Neural crest cell (in vitro differentiated cells): ENCODE data around the gene FAM227B. TPM values are rescaled to one million over a fixed set of nuclear protein-coding genes. Genes with fewer than 3 reads are reported as not detected.

Experiments used
- DNase-seq: peaks from one replicate; pipeline ENCODE4 v3.0.0; 2021; ENCODE audit warnings: low read depth, mixed read lengths, low spot score
- H3K27ac Mint-ChIP-seq: one replicate; pipeline ENCODE4 v1.8.0; 2021; ENCODE audit warnings: mild to moderate bottlenecking, mixed read lengths; ENCODE audit not compliant: unreplicated experiment
- H3K27me3 Mint-ChIP-seq: 2 replicates; pipeline ENCODE4 v1.8.0; 2021; ENCODE audit warnings: low read depth, mild to moderate bottlenecking, mixed read lengths
- H3K36me3 Mint-ChIP-seq: 2 replicates; pipeline ENCODE4 v1.8.0; 2021; ENCODE audit warnings: low read depth, mild to moderate bottlenecking, mixed read lengths
- H3K4me1 Mint-ChIP-seq: 2 replicates; pipeline ENCODE4 v1.8.0; 2021; ENCODE audit warnings: mixed read lengths
- H3K4me3 Mint-ChIP-seq: one replicate; pipeline ENCODE4 v1.8.0; 2021; ENCODE audit warnings: mild to moderate bottlenecking, mixed read lengths
- H3K9me3 Mint-ChIP-seq: 2 replicates; pipeline ENCODE4 v1.8.0; 2021; ENCODE audit warnings: mixed read lengths
- total RNA-seq: library from RNA; stranded (reverse); gene quantifications from 2 replicates; pipeline ENCODE4 v1.2.1, GENCODE V29; 2021
- TF ChIP-seq, protein P1 (sequence below): fragments of 200-600 bp; sonication (generic); conservative IDR thresholded peaks from 2 replicates; pipeline ENCODE4 v1.5.0; 2021; ENCODE audit warnings: antibody characterized with exemption, mild to moderate bottlenecking

Gene FAM227B
- total RNA-seq, 1 donor from 2014 or later: 9.0 TPM

GRCh38 chr15:49328941-49329340 is 291.7 kb downstream of the FAM227B start:
- Mint-ChIP-seq H3K27ac (no peak overlapping the region), H3K27me3 (no peaks in the 10 kb centered on the region), H3K4me1 (no peaks in the 10 kb centered on the region), H3K36me3 (peaks cover 2% of the 10 kb centered on the region), H3K4me3 (no peak overlapping the region), H3K9me3 (no peaks in the 10 kb centered on the region)
- TF ChIP-seq, protein P1, sequence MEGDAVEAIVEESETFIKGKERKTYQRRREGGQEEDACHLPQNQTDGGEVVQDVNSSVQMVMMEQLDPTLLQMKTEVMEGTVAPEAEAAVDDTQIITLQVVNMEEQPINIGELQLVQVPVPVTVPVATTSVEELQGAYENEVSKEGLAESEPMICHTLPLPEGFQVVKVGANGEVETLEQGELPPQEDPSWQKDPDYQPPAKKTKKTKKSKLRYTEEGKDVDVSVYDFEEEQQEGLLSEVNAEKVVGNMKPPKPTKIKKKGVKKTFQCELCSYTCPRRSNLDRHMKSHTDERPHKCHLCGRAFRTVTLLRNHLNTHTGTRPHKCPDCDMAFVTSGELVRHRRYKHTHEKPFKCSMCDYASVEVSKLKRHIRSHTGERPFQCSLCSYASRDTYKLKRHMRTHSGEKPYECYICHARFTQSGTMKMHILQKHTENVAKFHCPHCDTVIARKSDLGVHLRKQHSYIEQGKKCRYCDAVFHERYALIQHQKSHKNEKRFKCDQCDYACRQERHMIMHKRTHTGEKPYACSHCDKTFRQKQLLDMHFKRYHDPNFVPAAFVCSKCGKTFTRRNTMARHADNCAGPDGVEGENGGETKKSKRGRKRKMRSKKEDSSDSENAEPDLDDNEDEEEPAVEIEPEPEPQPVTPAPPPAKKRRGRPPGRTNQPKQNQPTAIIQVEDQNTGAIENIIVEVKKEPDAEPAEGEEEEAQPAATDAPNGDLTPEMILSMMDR: no peak
- no peak for DNase-seq

GRCh38 chr15:49327927-49328326 is 292.7 kb downstream of the FAM227B start:
- TF ChIP-seq, protein P1: no peak
- no peaks in the 10 kb centered on the region for H3K9me3 Mint-ChIP-seq
- no peaks in the 10 kb centered on the region for H3K27me3 Mint-ChIP-seq
- peaks cover 5% of the 10 kb centered on the region for H3K36me3 Mint-ChIP-seq
- DNase-seq: no peak
- H3K4me1 Mint-ChIP-seq: peaks cover 5% of the 10 kb centered on the region
- no peak overlapping the region for H3K4me3 Mint-ChIP-seq
- H3K27ac Mint-ChIP-seq: no peak overlapping the region

DNA sequence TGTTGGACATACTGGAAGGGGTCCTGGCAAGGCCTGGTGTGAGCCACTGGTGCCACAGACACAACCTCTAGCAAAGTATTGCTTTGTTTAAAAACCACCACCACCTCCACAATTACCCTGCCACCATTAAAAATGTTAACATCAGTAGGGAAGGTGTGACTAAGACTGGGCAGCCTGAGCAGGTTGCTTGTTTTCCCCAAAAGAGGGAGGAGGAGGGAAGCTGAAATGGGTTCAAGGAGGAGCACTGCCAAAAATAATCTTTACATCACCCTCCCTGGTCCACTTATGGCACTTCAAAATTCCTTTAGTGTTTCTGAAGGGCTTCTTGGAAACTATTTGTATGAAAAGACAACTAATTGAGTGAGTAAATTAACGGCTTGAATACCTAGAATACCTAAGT is 297.4 kb downstream of the FAM227B start:
- H3K36me3 Mint-ChIP-seq: peaks cover 10% of the 10 kb centered on the region
- no peak overlapping the region for H3K27ac Mint-ChIP-seq
- H3K27me3 Mint-ChIP-seq: no peaks in the 10 kb centered on the region
- peaks cover 5% of the 10 kb centered on the region for H3K4me1 Mint-ChIP-seq
- no peaks in the 10 kb centered on the region for H3K9me3 Mint-ChIP-seq
- H3K4me3 Mint-ChIP-seq: no peak overlapping the region
- DNase-seq: no peak
- TF ChIP-seq, protein P1: no peak

DNA sequence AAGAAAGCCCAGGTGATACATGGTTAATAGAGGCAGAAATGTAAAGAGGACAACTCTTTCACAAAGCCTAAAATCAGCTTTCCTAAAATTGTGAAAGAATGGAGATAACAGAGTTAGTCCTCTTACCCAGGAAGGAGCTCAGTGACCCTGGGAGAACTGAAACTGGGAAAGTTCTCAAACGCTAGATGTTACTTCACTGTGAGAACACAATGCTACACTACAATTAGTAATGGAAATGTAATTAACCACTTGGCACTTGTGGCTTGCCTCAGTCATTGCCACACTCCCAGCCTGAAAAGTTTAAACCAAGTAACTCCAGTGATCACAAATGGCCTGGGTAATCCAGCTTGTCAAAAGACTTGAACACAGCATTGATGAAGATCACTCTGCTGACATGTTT is 300.3 kb downstream of the FAM227B start:
- Mint-ChIP-seq H3K27ac (no peak overlapping the region), H3K9me3 (no peaks in the 10 kb centered on the region), H3K36me3 (peaks cover 17% of the 10 kb centered on the region), H3K4me3 (no peak overlapping the region), H3K27me3 (no peaks in the 10 kb centered on the region), H3K4me1 (peaks cover 5% of the 10 kb centered on the region)
- DNase-seq: no peak
- TF ChIP-seq, protein P1: no peak

DNA sequence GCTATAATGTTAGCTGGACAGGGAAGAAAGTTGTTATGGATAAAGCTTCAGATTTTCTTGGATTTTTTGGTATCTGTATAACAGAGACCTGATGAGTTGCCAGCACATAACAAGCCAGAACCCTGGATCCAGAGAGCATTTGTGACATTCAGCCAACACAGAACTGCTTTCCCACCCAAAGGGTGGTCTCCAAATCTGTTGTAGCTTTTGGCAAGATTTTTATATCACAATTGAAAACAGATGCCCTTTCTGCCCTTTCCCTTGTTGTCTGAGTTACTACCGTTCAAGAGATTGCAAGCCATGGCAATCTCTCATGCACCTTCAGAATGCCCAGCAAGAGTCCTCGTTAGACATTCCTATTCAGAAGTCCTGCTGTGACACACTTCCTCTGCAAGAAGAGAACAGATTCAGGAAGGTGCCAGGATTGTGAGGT is 305.2 kb downstream of the FAM227B start:
- Mint-ChIP-seq H3K9me3 (peaks cover 4% of the 10 kb centered on the region), H3K27me3 (no peaks in the 10 kb centered on the region), H3K27ac (no peak overlapping the region), H3K36me3 (peaks cover 10% of the 10 kb centered on the region), H3K4me1 (no peaks in the 10 kb centered on the region), H3K4me3 (no peak overlapping the region)
- DNase-seq: no peak
- TF ChIP-seq, protein P1: no peak

- Mint-ChIP-seq H3K4me3 (no peak overlapping the region), H3K36me3 (peaks cover 10% of the 10 kb centered on the region), H3K9me3 (peaks cover 4% of the 10 kb centered on the region), H3K27me3 (no peaks in the 10 kb centered on the region), H3K27ac (no peak overlapping the region), H3K4me1 (no peaks in the 10 kb centered on the region)
- TF ChIP-seq, protein P1: no peak
- no peak for DNase-seq
Observed at GRCh38 chr15:49314716-49315115, 305.9 kb downstream of the FAM227B start.
